Endothelial cell of umbilical vein (primary cell): ENCODE results near the gene TMEM120B. TPM values are rescaled to one million over a fixed set of nuclear protein-coding genes. Genes with fewer than 3 reads are reported as not detected.

Experiments used
- BruUV-seq: library from RNA; stranded (reverse); fragments of 400-500 nt; replicated peaks from 2 replicates; lab custom pipeline; 2021; lab: Mats Ljungman, UMichigan
- CTCF ChIA-PET: fragments of 300-600, 350-600 bp; sonication (Branson Sonifier 250); formaldehyde crosslinking; loops from one replicate; lab custom pipeline; 2021; ENCODE audit warnings: antibody characterized with exemption, inconsistent platforms; lab: Charles Lee
- POLR2A ChIA-PET: fragments of 300-600, 350-600 bp; sonication (Branson Sonifier 250); formaldehyde crosslinking; loops from one replicate; lab custom pipeline; 2021; ENCODE audit warnings: antibody characterized with exemption, inconsistent platforms; lab: Charles Lee
- DNase-seq: peaks from one replicate; pipeline ENCODE4 v3.0.0-alpha.2; 2011; ENCODE audit warnings: low read depth, low spot score
- FAIRE-seq: peaks from 2 replicates; lab custom pipeline; 2011; peaks lifted over from hg19 to GRCh38; lab: Jason Lieb, UNC
- H2AFZ ChIP-seq: 2 replicates; pipeline ENCODE4 v1.6.0; 2012; ENCODE audit warnings: low read depth, low read length, control low read depth, inconsistent platforms
- H3K27ac ChIP-seq: 2 replicates; pipeline ENCODE4 v1.5.1; 2011; ENCODE audit warnings: low read depth, mild to moderate bottlenecking, control low read depth, low read length, moderate library complexity; ENCODE audit not compliant: insufficient read depth
- H3K27me3 ChIP-seq, 2 experiments: 2 replicates each; pipeline versions ENCODE4 v1.6.0 to v1.6.1; 2011; ENCODE audit warnings: low read length in 2 of 2, mixed read lengths in 1 of 2; ENCODE audit not compliant: control insufficient read depth in 2 of 2, insufficient read depth in 2 of 2
- H3K36me3 ChIP-seq, 2 experiments: 2 replicates in 1 of 2; 3 replicates in 1 of 2; pipeline ENCODE4 v1.5.1; 2011; ENCODE audit warnings: low read length in 2 of 2, mild to moderate bottlenecking in 1 of 2, moderate library complexity in 1 of 2; ENCODE audit not compliant: control insufficient read depth in 2 of 2, insufficient read depth in 2 of 2; ENCODE audit errors: extremely low read depth in 1 of 2
- H3K4me1 ChIP-seq: 3 replicates; pipeline ENCODE4 v1.5.1; 2011; ENCODE audit warnings: mild to moderate bottlenecking, low read length; ENCODE audit not compliant: control insufficient read depth, insufficient read depth; ENCODE audit errors: extremely low read depth
- H3K4me2 ChIP-seq: 2 replicates; pipeline ENCODE4 v1.6.1; 2011; ENCODE audit warnings: low read length, control low read depth, mixed read lengths; ENCODE audit not compliant: insufficient read depth
- H3K4me3 ChIP-seq, 3 experiments: fragments of 200-600 bp in 1 of 3; sonication (generic), shearing (Covaris generic) in 1 of 3; replicated peaks in 1 of 3; 2 replicates each; pipeline ENCODE4 v1.5.1; 2011 to 2016; ENCODE audit warnings: control low read depth in 3 of 3, low read length in 3 of 3, mild to moderate bottlenecking in 2 of 3, inconsistent platforms in 1 of 3, low read depth in 1 of 3, moderate library complexity in 1 of 3; ENCODE audit not compliant: insufficient read depth in 1 of 3
- H3K79me2 ChIP-seq: 2 replicates; pipeline ENCODE4 v1.6.0; 2012; ENCODE audit warnings: low read length, inconsistent platforms; ENCODE audit not compliant: control insufficient read depth, insufficient read depth
- H3K9ac ChIP-seq: replicated peaks from 2 replicates; pipeline ENCODE3; 2011; ENCODE audit warnings: low read length, control low read depth; ENCODE audit not compliant: insufficient read depth; ENCODE audit errors: extremely low read depth
- H3K9me1 ChIP-seq: replicated peaks from 3 replicates; pipeline ENCODE4 v1.6.0; 2011; ENCODE audit warnings: mild to moderate bottlenecking, low read length; ENCODE audit not compliant: control insufficient read depth, insufficient read depth; ENCODE audit errors: extremely low read depth
- H3K9me3 ChIP-seq: replicated peaks from 2 replicates; pipeline ENCODE4 v1.5.1; 2012; ENCODE audit warnings: low read length, inconsistent platforms; ENCODE audit not compliant: control insufficient read depth, insufficient read depth
- H4K20me1 ChIP-seq: replicated peaks from 2 replicates; pipeline ENCODE3; 2011; ENCODE audit warnings: mild to moderate bottlenecking, low read length; ENCODE audit not compliant: control insufficient read depth, insufficient read depth; ENCODE audit errors: extremely low read depth
- CTCF ChIP-seq, 2 donors: IDR thresholded peaks; 1 replicate in 1 of 2; 2 replicates in 1 of 2; pipeline ENCODE4 v1.5.1; 2011; ENCODE audit warnings: low read length in 2 of 2, mild to moderate bottlenecking in 2 of 2, moderate library complexity in 2 of 2, control low read depth in 1 of 2, inconsistent platforms in 1 of 2, low read depth in 1 of 2; ENCODE audit not compliant: insufficient read depth in 1 of 2; ENCODE audit errors: extremely low read depth in 1 of 2
- POLR2A ChIP-seq: IDR thresholded peaks from 2 replicates; pipeline ENCODE4 v1.6.1; 2012; ENCODE audit warnings: low read depth, mild to moderate bottlenecking, control low read depth, low read length
- dilution Hi-C: fragments of 300-500 bp; cut with MboI; formaldehyde crosslinking; loops from one replicate; pipeline ENCODE4 v1.15.0; 2019; ENCODE audit warnings: low sequenced_read_pairs; ENCODE audit not compliant: extremely low pct_ligation_motif_present
- intact Hi-C: fragments of 100-400 bp; cut with micrococcal nuclease; formaldehyde crosslinking; loops from one replicate; pipeline ENCODE4 v1.10.0; 2022
- polyA plus RNA-seq, 4 experiments: library from polyadenylated mRNA; depleted of rRNA in 3 of 4; stranded (reverse) in 3 of 4; unstranded in 1 of 4; fragments of >200 nt; gene quantifications; 2 replicates each; pipeline versions ENCODE4 v1.2.1 to v1.2.3, GENCODE V29; 2011 to 2012; ENCODE audit warnings: missing spikeins in 1 of 4
- total RNA-seq: library from RNA; stranded (reverse); gene quantifications from 2 replicates; pipeline ENCODE4 v1.2.3, GENCODE V29; 2021

Gene TMEM120B
- total and polyA plus RNA-seq, 2 donors (not counting 3 experiments of a cell fraction or from before 2014, with no cell fraction given) = 10.4 to 12.8 TPM

GRCh38 chr12:121776190-121777098, 63.9 kb downstream of the TMEM120B start:
- intact Hi-C loops (loop anchor here (1.0 to 10.0 kb wide), 4 partner anchors 18 to 282 kb away; partner anchors contain the start of gene PSMD9), dilution Hi-C loops (no loop called here)
- H3K4me1 ChIP-seq = no peaks in the 10 kb centered on the region
- no peak overlapping the region for H3K4me2 ChIP-seq
- DNase-seq (peak; percentile 50), FAIRE-seq (no peak)
- ChIA-PET CTCF (interaction anchor here (0.7 to 10.2 kb wide), 12 partner anchors 8 to 114 kb away, joined by 3 to 173 read pairs (median 5); partner anchors contain the start of genes PSMD9 and RHOF), POLR2A (interaction anchor here (0.7 kb wide), 1 partner anchor 69 kb away, joined by 3 read pairs; no protein-coding TSS in a partner anchor)
- H3K9me3 ChIP-seq = no peaks in the 10 kb centered on the region
- no peak overlapping the region for H2AFZ ChIP-seq
- H3K36me3 ChIP-seq = no peaks in the 10 kb centered on the region
- H3K27ac ChIP-seq = no peak overlapping the region
- TF ChIP-seq CTCF (IDR thresholded peaks at IDR 0.05; ENCODE audit: extremely low read depth in 1 of 2, insufficient read depth in 1 of 2, low read depth in 1 of 2, low read length in 2 of 2) = peak; percentile 82 to 91
- TF ChIP-seq POLR2A = no peak
- no peak overlapping the region for H3K9ac ChIP-seq
- no peaks in the 10 kb centered on the region for H4K20me1 ChIP-seq
- H3K4me3 ChIP-seq = no peak overlapping the region
- no peaks in the 10 kb centered on the region for H3K79me2 ChIP-seq
- H3K27me3 ChIP-seq = no peaks in the 10 kb centered on the region
- no peaks in the 10 kb centered on the region for H3K9me1 ChIP-seq
- BruUV-seq = no TSS peak
